Metanephros (tissue), 1 donor: ENCODE measurements around the gene IGF2R. TPM values are rescaled to one million over a fixed set of nuclear protein-coding genes. Genes with fewer than 3 reads are reported as not detected.

ENCODE experiments used
- total RNA-seq: library from RNA; depleted of rRNA; stranded (reverse); fragments of >200 nt; gene quantifications from one replicate; pipeline ENCODE4 v1.2.3, GENCODE V29; 2014

IGF2R gene
- 127 TPM for total RNA-seq

DNA sequence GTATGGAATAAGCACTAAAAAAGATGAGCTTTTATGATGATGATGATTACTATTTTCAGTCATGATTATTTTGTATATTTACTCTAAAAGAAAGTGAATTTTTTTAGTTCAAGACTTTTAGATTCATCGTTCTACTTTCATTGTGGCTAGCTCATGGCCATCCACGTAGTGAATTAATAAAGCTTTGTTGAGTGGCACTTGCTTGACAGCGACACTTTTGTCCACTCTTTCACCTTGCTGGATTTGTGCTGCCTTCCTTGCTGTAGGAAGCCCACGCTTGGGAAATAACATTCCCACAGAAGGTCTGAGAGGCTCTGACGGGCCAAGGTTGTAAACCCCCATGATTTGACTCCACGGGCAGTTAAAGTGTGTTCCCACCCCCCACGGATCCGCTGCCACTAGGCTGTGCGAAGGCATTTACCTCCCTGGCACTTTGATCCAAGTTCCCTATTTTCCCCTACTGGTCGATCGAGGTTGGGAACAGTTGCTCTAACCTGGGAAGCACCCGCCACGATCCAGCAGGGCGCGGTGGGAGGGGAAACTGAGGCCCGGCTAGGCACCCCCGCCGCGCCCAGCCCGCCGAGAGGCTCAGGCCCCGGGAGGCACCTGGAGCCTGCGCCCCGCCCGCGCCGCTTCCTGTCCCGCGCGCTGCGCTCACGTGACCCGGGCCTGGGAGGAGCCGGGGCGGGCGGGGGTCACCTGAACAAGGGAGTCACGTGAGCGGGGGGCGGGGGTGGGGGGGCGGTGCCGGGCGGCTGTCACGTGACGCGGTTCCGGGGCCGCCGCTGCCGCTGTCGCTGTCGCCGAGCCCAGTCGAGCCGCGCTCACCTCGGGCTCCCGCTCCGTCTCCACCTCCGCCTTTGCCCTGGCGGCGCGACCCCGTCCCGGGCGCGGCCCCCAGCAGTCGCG, at the start of gene IGF2R:
Gene IGF2R (plus strand): TSS at position 788 of the 909 bp plus-strand sequence. CDS start 165 bp downstream, outside the sequence.

DNA sequence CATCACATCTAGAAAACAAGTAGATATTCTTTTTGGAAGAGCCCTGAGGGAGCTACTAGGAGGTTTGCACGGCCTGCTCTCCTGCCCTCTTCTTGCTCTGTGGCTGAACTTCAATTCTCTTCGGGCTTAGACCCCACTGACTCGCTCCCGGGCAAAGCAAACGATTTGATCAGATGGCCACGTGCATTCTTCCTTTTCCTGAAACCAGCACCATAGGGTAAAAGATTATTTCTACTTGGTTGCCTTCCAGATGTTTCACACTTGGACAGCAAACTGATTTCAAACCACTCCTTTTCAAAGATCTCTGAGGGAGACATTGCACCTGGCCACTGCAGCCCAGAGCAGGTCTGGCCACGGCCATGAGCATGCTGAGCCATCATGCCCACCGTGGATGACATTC, 152.7 kb downstream of the IGF2R start, which contains the start of gene SLC22A1:
Gene SLC22A1 (plus strand): TSS at position 258 of the 400 bp plus-strand sequence. CDS start 121 bp downstream, at position 379.

Other genes starting within 250 kb of the IGF2R start
- 91.0 TPM for gene WTAP, start 241.6 kb upstream of the IGF2R start, total RNA-seq
- 12.6 TPM for gene ACAT2, start 207.0 kb upstream of the IGF2R start, total RNA-seq
- gene TCP1, start 179.5 kb upstream of the IGF2R start, total RNA-seq: 253 TPM
- 25.7 TPM for gene MRPL18, start 178.6 kb upstream of the IGF2R start, total RNA-seq
- gene PNLDC1, start 168.8 kb upstream of the IGF2R start, total RNA-seq: not detected
- gene MAS1, start 78.1 kb upstream of the IGF2R start, total RNA-seq: not detected
- 1.3 TPM for gene SLC22A1, start 152.7 kb downstream of the IGF2R start, total RNA-seq